ENCODE results near the gene RXFP2. TPM values are rescaled to one million over a fixed set of nuclear protein-coding genes. Genes with fewer than 3 reads are reported as not detected.

The RXFP2 gene
- total RNA-seq (2014; rRNA removed; shearing (Covaris generic); ENCODE audit: low replicate concordance), result 1.9 and 6.6 TPM in 2 replicates

GRCh38 chr13:31739226-31739625 is at the start of gene RXFP2:
Gene RXFP2, plus strand, starts transcription at chr13:31739526. Its CDS starts 87 bp downstream, at chr13:31739613.
- Histone ChIP-seq H3K36me3 (peaks cover 3% of the 10 kb centered on the region), H3K27me3 (no peaks in the 10 kb centered on the region), H3K4me3 (peak within 1 kb of the TSS; percentile 45), H3K9me3 (no peaks in the 10 kb centered on the region)
- peak; percentile 54 for DNase-seq

- 0 out of 2 replicates have a peak, but pooled peaks cover 2% of the 10 kb centered on the region for H3K9me3 ChIP-seq
- no peaks in the 10 kb centered on the region for H3K36me3 ChIP-seq
- no peak for DNase-seq
- H3K27me3 ChIP-seq, result no peaks in the 10 kb centered on the region
- no peak overlapping the region for H3K4me3 ChIP-seq
Measured at GRCh38 chr13:31697290-31697689, 42.0 kb upstream of the RXFP2 start.

- no peaks in the 10 kb centered on the region for H3K27me3 ChIP-seq
- H3K36me3 ChIP-seq, result no peaks in the 10 kb centered on the region
- H3K4me3 ChIP-seq, result no peak overlapping the region
- DNase-seq, result no peak
- H3K9me3 ChIP-seq, result no peaks in the 10 kb centered on the region
Measured at GRCh38 chr13:31699650-31700049, 39.7 kb upstream of the RXFP2 start.

- H3K36me3 ChIP-seq, result no peaks in the 10 kb centered on the region
- no peak overlapping the region for H3K4me3 ChIP-seq
- no peaks in the 10 kb centered on the region for H3K27me3 ChIP-seq
- H3K9me3 ChIP-seq, result no peaks in the 10 kb centered on the region
- DNase-seq, result no peak
Measured at GRCh38 chr13:31703780-31704179, 35.5 kb upstream of the RXFP2 start.

- Histone ChIP-seq H3K4me3 (no peak overlapping the region), H3K9me3 (no peaks in the 10 kb centered on the region), H3K36me3 (no peaks in the 10 kb centered on the region), H3K27me3 (no peaks in the 10 kb centered on the region)
- DNase-seq, result no peak
Measured at GRCh38 chr13:31706105-31706504, 33.2 kb upstream of the RXFP2 start.

- H3K4me3 ChIP-seq, result no peak overlapping the region
- no peaks in the 10 kb centered on the region for H3K27me3 ChIP-seq
- no peaks in the 10 kb centered on the region; the same call in 1 of the 2 replicates for H3K9me3 ChIP-seq
- H3K36me3 ChIP-seq, result no peaks in the 10 kb centered on the region
- no peak for DNase-seq
Measured at GRCh38 chr13:31717583-31717982, 21.7 kb upstream of the RXFP2 start.

GRCh38 chr13:31719214-31719613 is 20.1 kb upstream of the RXFP2 start:
- H3K27me3 ChIP-seq, result no peaks in the 10 kb centered on the region
- H3K36me3 ChIP-seq, result no peaks in the 10 kb centered on the region
- H3K4me3 ChIP-seq, result no peak overlapping the region
- no peak for DNase-seq
- H3K9me3 ChIP-seq, result no peaks in the 10 kb centered on the region; the same call in 1 of the 2 replicates

- no peaks in the 10 kb centered on the region for H3K27me3 ChIP-seq
- no peaks in the 10 kb centered on the region for H3K36me3 ChIP-seq
- no peak overlapping the region for H3K4me3 ChIP-seq
- peak; percentile 13 for DNase-seq
- no peaks in the 10 kb centered on the region; the same call in 1 of the 2 replicates for H3K9me3 ChIP-seq
Measured at GRCh38 chr13:31722673-31723072, 16.7 kb upstream of the RXFP2 start.

- Histone ChIP-seq H3K36me3 (no peaks in the 10 kb centered on the region), H3K4me3 (no peak overlapping the region), H3K9me3 (no peaks in the 10 kb centered on the region), H3K27me3 (no peaks in the 10 kb centered on the region)
- DNase-seq, result peak; percentile 67
Measured at GRCh38 chr13:31725841-31726240, 13.5 kb upstream of the RXFP2 start.

GRCh38 chr13:31731921-31732320 is 7.4 kb upstream of the RXFP2 start:
- H3K27me3 ChIP-seq, result no peaks in the 10 kb centered on the region
- H3K9me3 ChIP-seq, result no peaks in the 10 kb centered on the region
- DNase-seq, result no peak
- H3K4me3 ChIP-seq, result no peak overlapping the region
- no peaks in the 10 kb centered on the region for H3K36me3 ChIP-seq

- Histone ChIP-seq H3K4me3 (peak overlapping the region; percentile 48), H3K36me3 (no peaks in the 10 kb centered on the region), H3K9me3 (no peaks in the 10 kb centered on the region), H3K27me3 (no peaks in the 10 kb centered on the region)
- no peak for DNase-seq
Measured at GRCh38 chr13:31733066-31733465, 6.3 kb upstream of the RXFP2 start.

GRCh38 chr13:31733647-31734046 is 5.7 kb upstream of the RXFP2 start:
- Histone ChIP-seq H3K36me3 (no peaks in the 10 kb centered on the region), H3K9me3 (no peaks in the 10 kb centered on the region), H3K4me3 (no peak overlapping the region), H3K27me3 (no peaks in the 10 kb centered on the region)
- no peak for DNase-seq

- peak; percentile 75 for DNase-seq
- peak overlapping the region; percentile 45 for H3K4me3 ChIP-seq
Measured at GRCh38 chr13:31742097-31742734, 2.9 kb downstream of the RXFP2 start.

GRCh38 chr13:31747291-31747690 is 8.0 kb downstream of the RXFP2 start:
- no peak for DNase-seq
- Histone ChIP-seq H3K36me3 (peaks cover 6% of the 10 kb centered on the region), H3K27me3 (no peaks in the 10 kb centered on the region), H3K9me3 (no peaks in the 10 kb centered on the region), H3K4me3 (no peak overlapping the region)

More at GRCh38 chr13:31742097-31742734, 2.9 kb downstream of the RXFP2 start:
- peaks cover 6% of the 10 kb centered on the region for H3K36me3 ChIP-seq
- H3K27me3 ChIP-seq, result no peaks in the 10 kb centered on the region
- H3K9me3 ChIP-seq, result no peaks in the 10 kb centered on the region

- Histone ChIP-seq H3K36me3 (peaks cover 6% of the 10 kb centered on the region), H3K27me3 (no peaks in the 10 kb centered on the region), H3K4me3 (no peak overlapping the region), H3K9me3 (no peaks in the 10 kb centered on the region)
- DNase-seq, result no peak
Measured at GRCh38 chr13:31747966-31748365, 8.6 kb downstream of the RXFP2 start.

GRCh38 chr13:31749929-31750328 is 10.6 kb downstream of the RXFP2 start:
- Histone ChIP-seq H3K36me3 (no peaks in the 10 kb centered on the region; the same call in 1 of the 2 replicates), H3K4me3 (no peak overlapping the region), H3K9me3 (no peaks in the 10 kb centered on the region), H3K27me3 (no peaks in the 10 kb centered on the region)
- DNase-seq, result peak; percentile 41

- H3K4me3 ChIP-seq, result no peak overlapping the region
- H3K9me3 ChIP-seq, result no peaks in the 10 kb centered on the region
- DNase-seq, result no peak
- no peaks in the 10 kb centered on the region for H3K27me3 ChIP-seq
- H3K36me3 ChIP-seq, result peaks cover 3% of the 10 kb centered on the region; the same call in 1 of the 2 replicates
Measured at GRCh38 chr13:31755211-31755610, 15.9 kb downstream of the RXFP2 start.

GRCh38 chr13:31755803-31756212 is 16.5 kb downstream of the RXFP2 start:
- DNase-seq, result peak; percentile 83
- Histone ChIP-seq H3K27me3 (no peaks in the 10 kb centered on the region), H3K36me3 (peaks cover 3% of the 10 kb centered on the region; the same call in 1 of the 2 replicates), H3K4me3 (no peak overlapping the region), H3K9me3 (no peaks in the 10 kb centered on the region)
